Type B pancreatic cell (in vitro differentiated cells): ENCODE results near the gene PARK7. TPM values are rescaled to one million over a fixed set of nuclear protein-coding genes. Genes with fewer than 3 reads are reported as not detected.

Source experiments
- DNase-seq: peaks from one replicate; pipeline ENCODE4 v3.0.0; 2021; ENCODE audit warnings: mixed read lengths; ENCODE audit not compliant: unreplicated experiment; ENCODE audit errors: extremely low spot score
- H3K27ac Mint-ChIP-seq: 2 replicates; pipeline ENCODE4 v1.8.0; 2021; ENCODE audit warnings: mild to moderate bottlenecking, mixed read lengths
- H3K27me3 Mint-ChIP-seq: 2 replicates; pipeline ENCODE4 v1.8.0; 2021; ENCODE audit warnings: mixed read lengths
- H3K36me3 Mint-ChIP-seq: 2 replicates; pipeline ENCODE4 v1.8.0; 2021; ENCODE audit warnings: mixed read lengths
- H3K4me1 Mint-ChIP-seq: one replicate; pipeline ENCODE4 v1.8.0; 2021; ENCODE audit warnings: mixed read lengths; ENCODE audit not compliant: unreplicated experiment
- H3K4me3 Mint-ChIP-seq: 2 replicates; pipeline ENCODE4 v1.8.0; 2021; ENCODE audit warnings: mild to moderate bottlenecking, mixed read lengths
- H3K9me3 Mint-ChIP-seq: 2 replicates; pipeline ENCODE4 v1.8.0; 2021; ENCODE audit warnings: mixed read lengths
- CTCF ChIP-seq: fragments of 200-600 bp; sonication (generic); conservative IDR thresholded peaks from 2 replicates; pipeline ENCODE4 v1.5.0; 2021; ENCODE audit warnings: antibody characterized with exemption, mild to moderate bottlenecking
- total RNA-seq: library from RNA; stranded (reverse); gene quantifications from 2 replicates; pipeline ENCODE4 v1.2.1, GENCODE V29; 2021; ENCODE audit warnings: low replicate concordance

Gene PARK7
- total RNA-seq, 1 donor from 2014 or later = 279 TPM

- no peak for DNase-seq
- H3K9me3 Mint-ChIP-seq = peaks cover 4% of the 10 kb centered on the region
Measured at GRCh38 chr1:7953850-7954609, 7.5 kb upstream of the PARK7 start.

DNA sequence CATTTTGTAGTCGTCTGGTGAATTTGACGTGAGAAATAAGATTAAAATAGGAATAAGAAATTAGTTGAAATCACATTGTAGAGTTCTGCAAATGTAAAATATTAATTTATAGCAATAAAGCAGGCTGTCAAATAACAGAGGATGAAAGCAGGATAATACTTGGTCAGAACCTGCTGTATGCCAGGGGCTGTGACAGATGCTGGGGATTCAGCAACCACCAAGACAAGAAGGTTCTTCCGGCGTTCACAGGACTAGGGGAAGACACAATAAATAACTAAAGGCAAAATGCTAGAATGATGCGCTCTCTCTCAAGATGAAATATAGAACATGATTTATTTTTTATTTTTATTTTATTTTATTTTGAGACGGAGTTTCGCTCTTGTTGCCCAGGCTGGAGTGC is 6.8 kb upstream of the PARK7 start:
- Mint-ChIP-seq H3K36me3 (no peaks in the 10 kb centered on the region), H3K9me3 (peaks cover 4% of the 10 kb centered on the region), H3K27me3 (peaks cover 6% of the 10 kb centered on the region), H3K4me3 (peak overlapping the region; percentile 31), H3K27ac (no peak overlapping the region), H3K4me1 (no peaks in the 10 kb centered on the region)
- no peak for DNase-seq
- TF ChIP-seq CTCF = no peak

More at GRCh38 chr1:7953850-7954609, 7.5 kb upstream of the PARK7 start:
- TF ChIP-seq CTCF = no peak
- Mint-ChIP-seq H3K4me3 (peak overlapping the region; percentile 31), H3K36me3 (no peaks in the 10 kb centered on the region), H3K27ac (no peak overlapping the region), H3K4me1 (no peaks in the 10 kb centered on the region), H3K27me3 (peaks cover 7% of the 10 kb centered on the region)

- H3K27ac Mint-ChIP-seq = peak overlapping the region; percentile 24
- H3K4me1 Mint-ChIP-seq = peaks cover 6% of the 10 kb centered on the region
Measured at GRCh38 chr1:7956218-7957032, 5.1 kb upstream of the PARK7 start.

GRCh38 chr1:7960165-7960564 is 1.3 kb upstream of the PARK7 start:
- Mint-ChIP-seq H3K27ac (peak overlapping the region; percentile 67), H3K4me3 (peak overlapping the region; percentile 97), H3K27me3 (no peaks in the 10 kb centered on the region), H3K4me1 (peaks cover 16% of the 10 kb centered on the region), H3K36me3 (peaks cover 9% of the 10 kb centered on the region), H3K9me3 (no peaks in the 10 kb centered on the region)
- TF ChIP-seq CTCF = no peak
- no peak for DNase-seq

More at GRCh38 chr1:7956218-7957032, 5.1 kb upstream of the PARK7 start:
- Mint-ChIP-seq H3K27me3 (peaks cover 2% of the 10 kb centered on the region), H3K9me3 (peaks cover 3% of the 10 kb centered on the region), H3K4me3 (no peak overlapping the region), H3K36me3 (no peaks in the 10 kb centered on the region)
- TF ChIP-seq CTCF = no peak
- DNase-seq = no peak

DNA sequence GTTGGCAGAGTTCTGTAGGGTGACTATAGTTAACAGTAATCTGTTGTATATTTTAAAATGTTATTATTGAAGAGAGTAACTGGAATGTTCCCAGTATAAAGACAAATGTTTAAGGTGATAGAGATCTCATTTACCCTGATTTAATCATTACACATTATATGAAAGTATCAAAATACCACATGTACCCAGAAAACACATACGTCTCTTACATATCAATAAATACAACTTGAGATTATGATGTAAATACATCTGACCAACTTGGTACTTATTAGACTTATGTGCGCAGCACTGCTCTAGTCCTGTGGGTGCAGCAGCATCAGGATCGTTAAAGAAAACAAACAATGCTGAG is 670 bp upstream of the PARK7 start:
- H3K9me3 Mint-ChIP-seq = no peaks in the 10 kb centered on the region
- no peaks in the 10 kb centered on the region for H3K27me3 Mint-ChIP-seq
- H3K27ac Mint-ChIP-seq = peak overlapping the region; percentile 95
- peak overlapping the region; percentile 97 for H3K4me3 Mint-ChIP-seq
- peaks cover 12% of the 10 kb centered on the region for H3K36me3 Mint-ChIP-seq
- no peak for TF ChIP-seq CTCF
- H3K4me1 Mint-ChIP-seq = peaks cover 16% of the 10 kb centered on the region
- DNase-seq = no peak
